H1 (cell line): ENCODE data around the gene MAP7D1.

ENCODE experiments used
- CBX8 ChIP-seq: fragments of 300-800, 300-1000 bp; sonication (generic); IDR thresholded peaks from 2 replicates; pipeline ENCODE4 v1.7.1; 2016; ENCODE audit warnings: low read depth, low read length, borderline replicate concordance
- EZH2 ChIP-seq: fragments of 200-600 bp; sonication (generic); IDR thresholded peaks from 2 replicates; pipeline ENCODE4 v1.7.1; 2012; ENCODE audit warnings: low read depth, mild to moderate bottlenecking, moderate library complexity, low read length, inconsistent platforms; ENCODE audit not compliant: severe bottlenecking
- POLR2AphosphoS5 ChIP-seq: IDR thresholded peaks from 2 replicates; pipeline ENCODE4 v1.6.1; 2011; ENCODE audit warnings: low read depth, low read length
- RBBP5 ChIP-seq: IDR thresholded peaks from 2 replicates; pipeline ENCODE4 v1.7.1; 2012; ENCODE audit warnings: low read depth, mild to moderate bottlenecking, inconsistent platforms, low read length, moderate library complexity, borderline replicate concordance
- SP2 ChIP-seq: IDR thresholded peaks from 2 replicates; pipeline ENCODE4 v1.6.1; 2012; ENCODE audit warnings: mild to moderate bottlenecking, low read length, inconsistent platforms
- TEAD4 ChIP-seq: IDR thresholded peaks from 2 replicates; pipeline ENCODE4 v1.6.1; 2012; ENCODE audit warnings: low read depth, low read length, inconsistent platforms, mixed read lengths
- USF2 ChIP-seq: IDR thresholded peaks from 2 replicates; pipeline ENCODE4 v1.6.1; 2011; ENCODE audit warnings: low read length, improper control_type of control experiment
- ZNF274 ChIP-seq: IDR thresholded peaks from 2 replicates; pipeline ENCODE4 v1.7.0; 2012; ENCODE audit warnings: low read length, borderline replicate concordance; ENCODE audit errors: extremely low read depth
- TF ChIP-seq, protein P1 (sequence below): IDR thresholded peaks from 2 replicates; pipeline ENCODE4 v1.6.1; 2011; ENCODE audit warnings: low read depth, mild to moderate bottlenecking, low read length; ENCODE audit not compliant: insufficient read depth

- TF ChIP-seq RBBP5: 0 out of 2 replicates have a peak, but pooled peaks have one; percentile 6
- no peak for TF ChIP-seq POLR2AphosphoS5
- TF ChIP-seq SP2: no peak
- TF ChIP-seq, protein P1, sequence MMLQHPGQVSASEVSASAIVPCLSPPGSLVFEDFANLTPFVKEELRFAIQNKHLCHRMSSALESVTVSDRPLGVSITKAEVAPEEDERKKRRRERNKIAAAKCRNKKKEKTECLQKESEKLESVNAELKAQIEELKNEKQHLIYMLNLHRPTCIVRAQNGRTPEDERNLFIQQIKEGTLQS: no peak
- no peak for TF ChIP-seq CBX8
- no peak for TF ChIP-seq ZNF274
- TF ChIP-seq EZH2: no peak
- no peak for TF ChIP-seq TEAD4
- TF ChIP-seq USF2: no peak
Observed at GRCh38 chr1:36224537-36225282, 68.8 kb downstream of the MAP7D1 start.
